Camera-type eye (tissue), 1 donor: ENCODE results near the gene SLCO1B1. TPM values are rescaled to one million over a fixed set of nuclear protein-coding genes. Genes with fewer than 3 reads are reported as not detected.

Experiments used
- total RNA-seq: library from RNA; depleted of rRNA; stranded (reverse); fragments of >200 nt; gene quantifications from one replicate; pipeline ENCODE4 v1.2.3, GENCODE V29; 2014

The SLCO1B1 gene
- not detected for total RNA-seq

DNA sequence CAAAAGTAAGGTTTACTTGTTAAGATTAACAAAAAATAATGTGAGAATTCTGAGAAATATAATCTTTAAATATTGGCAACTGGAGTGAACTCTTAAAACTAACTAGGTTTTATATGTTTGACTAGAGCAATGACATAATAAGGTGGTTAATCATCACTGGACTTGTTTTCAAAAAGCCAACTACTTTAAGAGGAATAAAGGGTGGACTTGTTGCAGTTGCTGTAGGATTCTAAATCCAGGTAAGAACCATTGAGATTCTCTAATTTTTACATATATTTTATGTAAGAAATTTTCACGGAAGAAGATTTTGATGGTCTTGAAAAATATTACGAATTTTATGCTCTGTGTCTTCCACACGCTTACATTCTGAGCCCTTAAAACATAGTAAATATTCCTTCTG is at the start of gene SLCO1B1:
TSS of gene SLCO1B1 (plus strand) at position 197 of the 400 bp plus-strand sequence. CDS start 10,381 bp downstream, outside the sequence.

Other genes starting within 250 kb of the SLCO1B1 start
- gene SLCO1A2, start 203.7 kb downstream of the SLCO1B1 start, total RNA-seq: 0.05 TPM
- gene IAPP, start 241.7 kb downstream of the SLCO1B1 start, total RNA-seq: not detected